Osteoblast (primary cell): ENCODE measurements around the gene SEMA3G. TPM values are rescaled to one million over a fixed set of nuclear protein-coding genes. Genes with fewer than 3 reads are reported as not detected.

Source experiments
- DNase-seq: peaks from one replicate; pipeline ENCODE4 v3.0.0; 2011; ENCODE audit warnings: low spot score, mixed read lengths; ENCODE audit not compliant: insufficient read length; ENCODE audit errors: missing footprints
- H2AFZ ChIP-seq: 2 replicates; pipeline ENCODE4 v1.6.0; 2011; ENCODE audit warnings: mild to moderate bottlenecking, low read length
- H3K27ac ChIP-seq: 2 replicates; pipeline ENCODE4 v1.5.1; 2011; ENCODE audit warnings: mild to moderate bottlenecking, low read depth, low read length, moderate library complexity
- H3K27me3 ChIP-seq: 2 replicates; pipeline ENCODE4 v1.6.0; 2012; ENCODE audit warnings: mild to moderate bottlenecking, control low read depth, inconsistent platforms, low read length, moderate library complexity; ENCODE audit not compliant: insufficient read depth
- H3K36me3 ChIP-seq: 2 replicates; pipeline ENCODE4 v1.5.1; 2011; ENCODE audit warnings: mild to moderate bottlenecking, low read length, control low read depth, moderate library complexity; ENCODE audit not compliant: insufficient read depth
- H3K4me1 ChIP-seq: 2 replicates; pipeline ENCODE4 v1.5.1; 2011; ENCODE audit warnings: mild to moderate bottlenecking, low read length, control low read depth, moderate library complexity; ENCODE audit not compliant: insufficient read depth
- H3K4me2 ChIP-seq: 2 replicates; pipeline ENCODE4 v1.6.0; 2011; ENCODE audit warnings: mild to moderate bottlenecking, low read length; ENCODE audit not compliant: insufficient read depth
- H3K4me3 ChIP-seq: fragments of 200-600 bp; sonication (generic); 3 replicates; pipeline ENCODE4 v1.5.1; 2012; ENCODE audit warnings: mild to moderate bottlenecking, low read length, inconsistent platforms; ENCODE audit not compliant: insufficient read depth
- H3K79me2 ChIP-seq: 2 replicates; pipeline ENCODE4 v1.6.0; 2012; ENCODE audit warnings: mild to moderate bottlenecking, low read length, control low read depth, inconsistent platforms; ENCODE audit not compliant: insufficient read depth
- H3K9me3 ChIP-seq: 2 replicates; pipeline ENCODE4 v1.5.1; 2011; ENCODE audit warnings: low read depth, low read length, control low read depth
- H4K20me1 ChIP-seq: 2 replicates; pipeline ENCODE4 v1.6.0; 2012; ENCODE audit warnings: mild to moderate bottlenecking, low read length, control low read depth; ENCODE audit not compliant: insufficient read depth
- CTCF ChIP-seq: IDR thresholded peaks from 2 replicates; pipeline ENCODE4 v1.5.1; 2011; ENCODE audit warnings: mild to moderate bottlenecking, low read depth, low read length, moderate library complexity; ENCODE audit errors: extremely low read depth
- total RNA-seq: library from RNA; depleted of rRNA; stranded (reverse); fragments of >200 nt; gene quantifications from 2 replicates; pipeline ENCODE4 v1.2.3, GENCODE V29; 2012

The SEMA3G gene
- total RNA-seq, 1 donor: not detected

DNA sequence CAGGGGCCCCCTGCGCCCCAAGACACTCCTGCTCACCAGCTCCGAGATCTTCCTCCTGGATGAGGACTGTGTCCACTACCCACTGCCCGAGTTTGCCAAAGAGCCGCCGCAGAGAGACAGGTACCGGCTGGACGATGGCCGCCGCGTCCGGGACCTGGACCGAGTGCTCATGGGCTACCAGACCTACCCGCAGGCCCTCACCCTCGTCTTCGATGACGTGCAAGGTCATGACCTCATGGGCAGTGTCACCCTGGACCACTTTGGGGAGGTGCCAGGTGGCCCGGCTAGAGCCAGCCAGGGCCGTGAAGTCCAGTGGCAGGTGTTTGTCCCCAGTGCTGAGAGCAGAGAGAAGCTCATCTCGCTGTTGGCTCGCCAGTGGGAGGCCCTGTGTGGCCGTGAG, 47.2 kb upstream of the SEMA3G start:
- H2AFZ ChIP-seq: no peak overlapping the region
- H3K9me3 ChIP-seq: no peaks in the 10 kb centered on the region
- H3K27me3 ChIP-seq: no peaks in the 10 kb centered on the region
- H3K4me3 ChIP-seq: no peak overlapping the region
- TF ChIP-seq CTCF: no peak
- H3K4me1 ChIP-seq: peaks cover 7% of the 10 kb centered on the region
- H3K27ac ChIP-seq: no peak overlapping the region
- no peak for DNase-seq
- no peaks in the 10 kb centered on the region for H3K79me2 ChIP-seq
- peaks cover 50% of the 10 kb centered on the region for H3K36me3 ChIP-seq
- peaks cover 12% of the 10 kb centered on the region for H4K20me1 ChIP-seq
- H3K4me2 ChIP-seq: no peak overlapping the region

DNA sequence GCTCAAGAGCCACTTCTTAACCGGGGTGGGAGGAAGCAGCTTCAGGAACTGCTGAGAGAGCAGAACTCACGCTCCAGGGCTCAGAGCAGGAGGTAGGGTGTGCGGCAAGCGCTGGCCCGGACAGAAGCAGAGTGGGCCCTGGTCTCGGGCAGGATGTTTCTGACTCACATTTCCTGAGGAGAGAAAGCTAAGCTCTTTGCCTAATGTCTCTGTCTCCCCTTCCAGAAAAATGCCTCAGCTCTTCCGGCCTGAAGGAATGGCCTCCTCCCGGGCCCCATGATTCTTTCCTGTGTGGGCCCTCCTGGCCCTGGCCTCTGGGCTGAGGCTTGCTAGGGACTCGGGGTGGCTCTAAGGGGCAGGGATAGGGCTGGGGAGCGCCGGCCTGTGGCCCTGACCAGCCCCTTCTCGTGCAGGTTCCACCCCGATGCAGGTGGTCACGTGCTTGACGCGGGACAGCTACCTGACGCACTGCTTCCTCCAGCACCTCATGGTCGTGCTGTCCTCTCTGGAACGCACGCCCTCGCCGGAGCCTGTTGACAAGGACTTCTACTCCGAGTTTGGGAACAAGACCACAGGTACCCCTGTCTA, 46.1 kb upstream of the SEMA3G start:
- no peak for TF ChIP-seq CTCF
- Histone ChIP-seq H3K4me1 (peaks cover 5% of the 10 kb centered on the region), H3K4me2 (no peak overlapping the region), H3K36me3 (peaks cover 53% of the 10 kb centered on the region), H4K20me1 (peaks cover 12% of the 10 kb centered on the region), H2AFZ (no peak overlapping the region), H3K79me2 (no peaks in the 10 kb centered on the region), H3K9me3 (no peaks in the 10 kb centered on the region), H3K4me3 (no peak overlapping the region), H3K27ac (no peak overlapping the region), H3K27me3 (no peaks in the 10 kb centered on the region)
- DNase-seq: peak; percentile 90

GRCh38 chr3:52490035-52490938, 45.4 kb upstream of the SEMA3G start:
- Histone ChIP-seq H3K27me3 (no peaks in the 10 kb centered on the region), H3K36me3 (peaks cover 56% of the 10 kb centered on the region), H3K4me1 (no peaks in the 10 kb centered on the region), H4K20me1 (peaks cover 12% of the 10 kb centered on the region), H3K4me2 (no peak overlapping the region), H3K79me2 (no peaks in the 10 kb centered on the region), H2AFZ (no peak overlapping the region), H3K4me3 (no peak overlapping the region), H3K27ac (no peak overlapping the region), H3K9me3 (no peaks in the 10 kb centered on the region)
- TF ChIP-seq CTCF: no peak
- DNase-seq: no peak

DNA sequence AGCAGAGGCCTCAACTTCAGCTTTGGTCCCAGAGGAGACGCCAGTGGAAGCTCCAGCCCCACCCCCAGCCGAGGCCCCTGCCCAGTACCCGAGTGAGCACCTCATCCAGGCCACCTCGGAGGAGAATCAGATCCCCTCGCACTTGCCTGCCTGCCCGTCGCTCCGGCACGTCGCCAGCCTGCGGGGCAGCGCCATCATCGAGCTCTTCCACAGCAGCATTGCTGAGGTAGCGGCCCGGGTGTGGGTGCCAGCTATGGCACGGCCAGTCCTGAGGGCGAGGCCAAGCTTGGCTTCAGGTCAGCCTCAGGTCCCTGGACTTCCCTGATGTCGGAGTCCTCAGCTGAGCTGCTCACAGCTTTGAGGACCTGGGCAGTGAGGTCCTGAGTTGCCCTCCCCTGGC, 44.5 kb upstream of the SEMA3G start:
- H3K9me3 ChIP-seq: no peaks in the 10 kb centered on the region
- peaks cover 59% of the 10 kb centered on the region for H3K36me3 ChIP-seq
- no peak overlapping the region for H3K4me3 ChIP-seq
- no peaks in the 10 kb centered on the region for H3K27me3 ChIP-seq
- H3K79me2 ChIP-seq: no peaks in the 10 kb centered on the region
- no peaks in the 10 kb centered on the region for H3K4me1 ChIP-seq
- H4K20me1 ChIP-seq: peaks cover 14% of the 10 kb centered on the region
- no peak for TF ChIP-seq CTCF
- no peak overlapping the region for H2AFZ ChIP-seq
- DNase-seq: no peak
- no peak overlapping the region for H3K27ac ChIP-seq
- no peak overlapping the region for H3K4me2 ChIP-seq
